GM10847 (cell line): ENCODE results near the gene ALDH16A1.

Experiments used
- POLR2A ChIP-seq: IDR thresholded peaks from 2 replicates; pipeline ENCODE4 v1.6.1; 2011; ENCODE audit not compliant: insufficient read length; ENCODE audit errors: extremely low read depth

ALDH16A1 gene

DNA sequence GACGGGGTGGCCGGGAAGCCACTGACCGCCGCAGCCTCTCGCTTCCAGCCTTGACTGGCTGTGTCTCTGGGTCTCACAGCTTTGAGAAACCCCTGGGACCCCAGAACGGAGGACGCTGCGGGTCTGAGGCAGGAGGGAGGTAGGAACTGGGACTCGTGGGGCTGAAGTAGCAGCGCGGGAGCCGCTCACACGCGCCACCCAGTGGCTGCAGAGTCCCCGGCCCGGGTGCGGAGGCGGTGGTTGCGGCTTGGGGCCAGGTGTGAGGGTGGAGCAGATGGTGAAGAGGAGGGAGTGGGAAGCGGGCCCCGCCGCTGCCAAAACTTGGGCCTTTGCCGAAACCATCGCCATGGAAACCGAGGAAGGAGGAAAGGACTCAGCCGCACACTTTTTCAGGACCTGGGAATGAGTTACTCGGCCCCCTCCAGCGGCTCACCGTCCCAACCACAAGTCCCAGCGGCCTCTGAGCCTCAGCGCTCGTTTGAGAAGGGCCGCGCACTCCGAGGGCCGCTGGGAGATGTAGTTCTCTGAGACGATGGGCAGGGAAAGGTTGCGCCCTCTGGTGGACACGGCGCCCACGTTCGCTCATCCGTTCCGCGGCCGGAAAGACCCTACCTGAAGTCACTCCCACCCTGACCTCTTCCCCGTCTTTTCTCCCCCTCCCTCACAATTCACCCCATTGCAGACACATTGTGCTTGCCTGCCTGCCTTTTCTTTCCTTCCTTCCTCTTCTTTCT, 9.5 kb upstream of the ALDH16A1 start:
- TF ChIP-seq POLR2A, result no peak

DNA sequence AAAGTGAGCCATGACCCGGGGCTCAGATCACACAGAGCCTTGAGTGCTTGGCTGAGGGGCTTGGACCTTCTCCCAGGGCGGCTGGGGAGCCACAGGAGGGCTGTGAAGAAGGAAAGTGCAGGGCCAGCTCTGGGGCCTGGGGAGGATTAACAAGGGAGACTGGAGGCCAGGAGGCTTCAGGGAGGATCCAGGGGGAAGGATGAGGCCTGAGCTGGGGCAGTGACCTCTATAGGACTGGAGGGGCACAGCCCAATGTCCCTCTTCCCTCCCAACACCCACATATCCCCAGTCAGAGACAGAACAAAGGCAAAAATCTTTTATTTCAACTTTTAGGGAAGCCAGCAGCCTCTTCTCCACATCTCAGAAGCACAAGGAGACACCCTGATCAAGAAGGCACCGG, 7.0 kb upstream of the ALDH16A1 start:
- no peak for TF ChIP-seq POLR2A

DNA sequence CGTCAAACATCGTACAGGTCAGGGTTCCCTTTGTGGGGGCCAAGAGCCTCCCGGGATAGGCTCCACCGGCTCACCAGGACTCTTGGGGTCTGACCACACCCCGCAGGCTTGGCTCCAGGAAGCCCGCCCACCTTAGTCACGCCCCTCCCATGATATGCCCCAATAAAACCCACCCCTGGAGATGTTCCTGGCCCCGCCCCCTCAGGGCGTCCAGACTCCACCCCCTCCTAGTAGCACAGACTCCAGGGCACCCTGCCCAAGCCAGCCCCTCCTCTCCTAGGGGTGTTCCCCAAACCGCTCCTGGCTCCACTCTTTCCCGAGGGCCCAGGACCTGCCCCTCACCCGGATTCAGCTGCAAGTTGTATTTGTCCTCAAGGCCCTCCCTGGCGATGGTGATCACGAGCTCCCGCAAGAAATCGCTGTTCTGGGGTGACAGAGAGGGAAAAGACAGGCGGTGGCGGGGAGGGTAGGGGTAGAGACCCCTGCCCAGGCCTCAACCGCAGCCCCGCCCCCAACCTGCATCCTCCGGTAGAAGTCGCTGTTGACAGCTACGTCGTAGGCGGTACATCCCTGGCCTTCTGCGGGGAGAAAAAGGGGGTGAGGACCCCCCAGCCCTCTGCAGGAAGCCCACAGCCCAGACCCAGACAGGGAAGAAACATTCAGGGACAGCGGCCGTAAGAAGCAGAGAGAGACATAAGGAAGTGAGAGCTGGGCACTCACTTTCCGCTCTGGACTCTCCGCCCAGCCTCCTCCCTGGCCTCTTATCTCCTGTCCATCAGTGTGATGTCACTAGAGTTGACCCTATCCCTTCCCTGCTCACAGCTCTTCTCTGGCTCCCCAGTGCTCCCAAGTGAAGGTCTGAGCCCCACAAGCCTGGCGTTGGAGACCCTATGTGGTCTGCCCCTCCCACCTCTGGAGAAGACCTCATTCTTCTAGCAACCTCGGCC, 5.3 kb upstream of the ALDH16A1 start:
- no peak for TF ChIP-seq POLR2A

GRCh38 chr19:49448432-49448786, 4.6 kb upstream of the ALDH16A1 start:
- TF ChIP-seq POLR2A, result no peak

DNA sequence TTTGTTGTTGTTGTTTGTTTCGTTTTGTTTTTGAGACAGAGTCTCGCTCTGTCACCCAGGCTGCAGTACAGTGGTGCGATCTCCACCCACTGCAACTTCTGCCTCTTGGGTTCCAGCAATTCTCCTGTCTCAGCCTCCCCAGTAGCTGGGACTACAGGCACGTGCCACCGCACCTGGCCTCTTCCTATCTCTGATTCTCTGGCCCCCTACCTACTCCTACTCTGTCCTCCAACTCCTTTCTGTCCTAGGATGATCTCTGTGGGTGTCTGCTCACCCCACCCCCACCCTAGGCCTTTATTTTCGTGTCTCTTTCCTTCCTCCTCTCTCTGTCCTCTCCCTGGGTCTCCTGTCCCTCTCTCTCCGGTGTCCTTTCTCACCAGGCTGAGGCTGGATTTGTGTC, 2.6 kb upstream of the ALDH16A1 start:
- no peak for TF ChIP-seq POLR2A

DNA sequence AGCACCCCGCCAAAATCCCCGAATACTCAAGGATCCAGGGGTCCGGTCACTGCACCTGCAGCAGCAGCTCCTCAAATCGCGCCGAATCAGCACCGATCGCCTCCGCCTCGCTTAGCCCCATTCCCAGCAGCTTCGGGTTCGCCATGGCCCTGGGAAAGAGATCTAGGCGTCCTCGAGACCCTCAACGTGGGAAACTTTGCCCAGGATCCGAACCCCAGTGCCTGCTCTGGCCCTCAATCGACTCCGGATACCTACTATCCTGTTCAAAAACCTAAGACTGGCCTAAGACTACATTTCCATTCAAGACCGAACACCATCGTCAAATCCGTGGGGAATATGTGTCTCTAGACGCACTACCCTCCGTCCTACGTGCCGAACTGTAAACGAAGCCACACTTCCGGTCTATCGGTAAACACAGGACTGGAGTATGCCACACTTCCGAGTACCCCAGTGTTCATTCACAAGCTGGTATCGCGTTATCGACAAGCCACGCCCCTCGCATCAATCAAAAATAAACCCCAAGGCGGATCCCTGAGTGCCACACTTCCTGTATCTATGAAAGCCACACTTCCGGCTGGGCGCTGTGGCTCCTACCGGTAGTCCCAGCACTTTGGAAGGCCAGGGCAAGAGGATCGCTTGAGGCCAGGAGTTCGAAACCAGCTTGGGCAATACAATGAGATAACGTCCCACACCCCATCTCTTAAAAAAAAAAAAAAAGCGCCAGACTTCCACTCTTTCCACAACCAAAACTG, 1.4 kb upstream of the ALDH16A1 start, which contains the start of gene PIH1D1:
TSS of gene PIH1D1 (minus strand) at position 385 of the 752 bp plus-strand sequence. CDS start at position 145, 240 bp downstream.
- peak; percentile 52 for TF ChIP-seq POLR2A

DNA sequence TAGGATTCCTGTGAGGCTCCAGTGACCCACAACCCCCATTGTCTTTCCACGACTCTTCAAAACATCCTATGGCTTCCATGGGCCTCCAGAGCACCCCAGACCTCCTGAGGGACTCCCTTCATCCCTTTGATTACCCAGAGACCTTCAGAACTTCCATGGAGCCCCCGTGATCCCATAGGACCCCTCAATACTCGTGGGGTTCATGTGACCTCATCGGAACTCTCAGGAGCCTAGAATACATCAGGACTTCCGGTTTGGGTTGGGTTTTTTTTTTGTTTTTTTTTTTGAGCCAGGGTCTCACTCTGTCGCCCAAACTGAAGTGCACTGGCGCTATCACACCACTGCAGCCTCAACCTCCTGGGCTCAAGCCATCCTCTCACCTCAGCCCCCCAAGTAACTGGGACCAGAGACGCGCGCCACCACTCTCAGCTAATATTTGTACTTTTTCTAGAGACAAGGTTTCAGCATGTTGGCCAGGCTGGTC, 774 bp downstream of the ALDH16A1 start:
- no peak for TF ChIP-seq POLR2A

GRCh38 chr19:49455773-49456172, 2.7 kb downstream of the ALDH16A1 start:
- no peak for TF ChIP-seq POLR2A

GRCh38 chr19:49456326-49456725, 3.3 kb downstream of the ALDH16A1 start:
- TF ChIP-seq POLR2A, result no peak

DNA sequence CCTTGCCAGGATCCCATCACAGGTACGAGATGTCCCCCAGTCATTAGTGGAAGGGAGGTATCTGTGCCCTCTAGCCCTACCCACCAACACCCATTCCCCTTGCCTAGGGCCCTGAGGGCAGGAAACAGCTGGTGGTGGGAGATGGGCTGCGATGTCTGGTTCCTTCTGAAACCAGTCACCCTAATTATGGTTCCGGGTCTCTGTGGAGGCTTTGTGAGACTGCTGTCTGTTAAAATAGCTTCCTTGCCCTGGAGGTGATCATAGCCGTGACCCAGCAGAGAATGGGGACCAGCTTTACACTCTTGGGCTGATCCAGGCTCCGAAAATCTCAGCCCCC, 5.5 kb downstream of the ALDH16A1 start:
- TF ChIP-seq POLR2A, result no peak

DNA sequence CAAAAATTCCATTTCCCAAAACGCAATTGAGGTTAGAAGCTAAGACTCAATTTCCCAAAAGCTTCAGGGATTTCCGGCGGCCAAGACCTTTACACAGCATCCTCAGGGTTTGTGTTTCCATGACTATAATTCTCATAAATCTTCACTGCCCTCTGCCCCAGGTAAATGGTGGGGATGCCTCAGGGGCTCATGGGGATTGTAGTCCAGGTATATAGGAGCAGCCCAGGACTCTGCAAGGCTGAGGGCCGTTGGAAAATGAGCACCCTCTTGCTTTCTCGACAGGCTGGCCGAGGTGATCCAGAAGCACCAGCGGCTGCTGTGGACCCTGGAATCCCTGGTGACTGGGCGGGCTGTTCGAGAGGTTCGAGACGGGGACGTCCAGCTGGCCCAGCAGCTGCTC, 6.4 kb downstream of the ALDH16A1 start:
- no peak for TF ChIP-seq POLR2A

DNA sequence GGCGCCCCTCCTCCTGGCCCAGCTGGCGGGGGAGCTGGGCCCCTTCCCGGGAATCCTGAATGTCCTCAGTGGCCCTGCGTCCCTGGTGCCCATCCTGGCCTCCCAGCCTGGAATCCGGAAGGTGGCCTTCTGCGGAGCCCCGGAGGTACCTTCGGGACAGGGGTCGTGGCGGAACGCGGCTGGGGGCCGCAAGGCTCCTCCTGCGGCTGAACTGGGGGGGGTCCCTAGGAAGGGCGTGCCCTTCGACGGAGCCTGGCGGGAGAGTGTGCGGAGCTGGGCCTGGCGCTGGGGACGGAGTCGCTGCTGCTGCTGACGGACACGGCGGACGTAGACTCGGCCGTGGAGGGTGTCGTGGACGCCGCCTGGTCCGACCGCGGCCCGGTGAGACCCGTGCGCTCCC, 8.6 kb downstream of the ALDH16A1 start:
- TF ChIP-seq POLR2A, result no peak

DNA sequence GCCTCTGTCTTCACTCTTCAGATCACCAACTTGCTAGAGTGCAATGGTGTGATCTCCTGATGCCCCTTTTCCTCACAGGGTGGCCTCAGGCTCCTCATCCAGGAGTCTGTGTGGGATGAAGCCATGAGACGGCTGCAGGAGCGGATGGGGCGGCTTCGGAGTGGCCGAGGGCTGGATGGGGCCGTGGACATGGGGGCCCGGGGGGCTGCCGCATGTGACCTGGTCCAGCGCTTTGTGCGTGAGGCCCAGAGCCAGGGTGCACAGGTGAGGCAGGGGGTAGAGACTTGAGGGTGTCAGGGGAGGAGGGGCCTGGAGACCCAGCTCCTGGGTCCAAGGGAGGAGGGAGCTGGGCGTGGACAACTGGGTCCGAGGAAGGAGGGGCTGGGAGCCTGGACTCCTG, 9.5 kb downstream of the ALDH16A1 start:
- TF ChIP-seq POLR2A, result no peak

GRCh38 chr19:49463960-49464740, 11.1 kb downstream of the ALDH16A1 start:
- TF ChIP-seq POLR2A, result no peak

DNA sequence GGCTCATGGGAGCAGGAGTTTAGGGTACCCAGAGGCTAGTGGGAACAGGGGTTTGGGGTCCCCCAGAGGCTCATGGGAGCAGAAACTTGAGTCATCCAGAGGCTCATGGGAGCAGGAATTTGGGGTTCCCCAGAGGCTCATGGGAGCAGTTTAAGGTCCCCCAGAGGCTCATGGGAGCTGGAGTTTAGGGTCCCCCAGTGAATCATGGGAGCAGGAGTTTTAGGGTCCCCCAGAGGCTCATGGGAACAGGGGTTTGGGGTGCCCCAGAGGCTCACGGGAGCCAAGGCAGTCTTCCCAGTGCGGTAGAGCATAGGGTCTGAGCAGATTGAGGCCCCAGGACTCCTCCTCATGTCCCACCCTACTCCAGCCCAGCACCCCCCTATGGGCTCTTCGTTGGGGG, 12.3 kb downstream of the ALDH16A1 start:
- no peak for TF ChIP-seq POLR2A
